Fibroblast of mammary gland (primary cell): ENCODE results near the gene LY9.

ENCODE experiments used
- DNase-seq: peaks from one replicate; pipeline ENCODE4 v3.0.0-alpha.2; 2010; ENCODE audit warnings: low read depth
- H3K4me3 ChIP-seq: 2 replicates; pipeline ENCODE4 v1.5.1; 2011; ENCODE audit warnings: low read depth, mild to moderate bottlenecking, low read length, moderate library complexity; ENCODE audit not compliant: control insufficient read depth
- TF ChIP-seq, protein P1 (sequence below): conservative IDR thresholded peaks from 2 replicates; pipeline ENCODE4 v1.5.1; 2011; ENCODE audit warnings: low read depth, low read length, inconsistent platforms; ENCODE audit not compliant: control insufficient read depth, insufficient read depth

Gene LY9

DNA sequence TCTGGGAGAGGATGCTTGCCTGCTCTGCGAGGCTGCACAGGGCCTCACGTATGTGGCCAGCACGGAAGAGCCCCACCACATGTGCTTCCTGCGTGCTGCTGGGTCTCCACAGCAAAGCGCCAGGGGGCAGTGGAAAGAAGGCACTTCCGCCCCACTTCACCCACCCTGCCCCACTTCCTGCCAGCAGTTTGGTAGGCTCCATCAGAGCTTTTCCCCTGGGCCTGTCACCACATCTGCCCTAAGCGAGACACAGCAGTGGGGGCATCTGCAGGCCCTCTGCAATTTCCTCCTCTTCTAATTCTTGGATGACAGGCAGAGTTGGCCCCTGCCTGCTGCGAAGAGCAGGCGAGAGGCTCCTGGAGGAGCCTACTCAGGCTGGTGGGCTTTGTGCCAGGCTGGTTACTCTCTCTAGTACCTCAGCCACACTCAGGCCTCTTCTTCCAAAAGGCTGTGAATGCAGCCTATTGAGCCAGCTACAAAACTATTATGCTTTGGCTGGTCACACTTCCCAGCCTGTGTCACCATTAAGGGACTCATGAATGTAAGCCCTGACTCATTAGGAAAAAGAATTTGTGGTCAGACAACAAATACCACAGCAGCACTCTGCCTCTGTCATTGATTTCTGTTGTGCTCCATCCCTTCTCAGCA is 41.7 kb downstream of the LY9 start:
- H3K4me3 ChIP-seq: no peak overlapping the region
- DNase-seq: no peak

DNA sequence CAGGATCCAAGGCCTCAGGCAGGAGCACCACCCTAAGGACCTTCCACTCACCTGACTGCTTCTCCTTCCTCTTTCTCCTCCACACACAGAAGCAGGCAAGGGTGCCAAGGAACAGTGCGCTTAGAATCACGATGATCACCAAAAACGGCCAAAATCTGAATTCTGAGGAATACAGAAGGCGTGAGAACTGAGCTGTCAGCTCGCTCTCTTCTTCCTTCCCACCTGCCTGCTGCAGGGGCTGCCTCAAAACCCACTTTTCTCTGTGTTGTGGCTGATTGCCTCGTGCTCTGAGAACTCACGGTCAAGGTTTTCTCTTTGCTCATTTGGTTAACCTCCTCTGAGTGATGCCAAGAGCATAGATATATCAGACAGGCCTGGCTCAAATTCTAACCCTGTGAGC is 42.9 kb downstream of the LY9 start:
- no peak for DNase-seq
- no peak overlapping the region for H3K4me3 ChIP-seq
- TF ChIP-seq, protein P1, sequence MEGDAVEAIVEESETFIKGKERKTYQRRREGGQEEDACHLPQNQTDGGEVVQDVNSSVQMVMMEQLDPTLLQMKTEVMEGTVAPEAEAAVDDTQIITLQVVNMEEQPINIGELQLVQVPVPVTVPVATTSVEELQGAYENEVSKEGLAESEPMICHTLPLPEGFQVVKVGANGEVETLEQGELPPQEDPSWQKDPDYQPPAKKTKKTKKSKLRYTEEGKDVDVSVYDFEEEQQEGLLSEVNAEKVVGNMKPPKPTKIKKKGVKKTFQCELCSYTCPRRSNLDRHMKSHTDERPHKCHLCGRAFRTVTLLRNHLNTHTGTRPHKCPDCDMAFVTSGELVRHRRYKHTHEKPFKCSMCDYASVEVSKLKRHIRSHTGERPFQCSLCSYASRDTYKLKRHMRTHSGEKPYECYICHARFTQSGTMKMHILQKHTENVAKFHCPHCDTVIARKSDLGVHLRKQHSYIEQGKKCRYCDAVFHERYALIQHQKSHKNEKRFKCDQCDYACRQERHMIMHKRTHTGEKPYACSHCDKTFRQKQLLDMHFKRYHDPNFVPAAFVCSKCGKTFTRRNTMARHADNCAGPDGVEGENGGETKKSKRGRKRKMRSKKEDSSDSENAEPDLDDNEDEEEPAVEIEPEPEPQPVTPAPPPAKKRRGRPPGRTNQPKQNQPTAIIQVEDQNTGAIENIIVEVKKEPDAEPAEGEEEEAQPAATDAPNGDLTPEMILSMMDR: no peak

More for the DNA sequence above, 41.7 kb downstream of the LY9 start:
- TF ChIP-seq, protein P1: no peak

DNA sequence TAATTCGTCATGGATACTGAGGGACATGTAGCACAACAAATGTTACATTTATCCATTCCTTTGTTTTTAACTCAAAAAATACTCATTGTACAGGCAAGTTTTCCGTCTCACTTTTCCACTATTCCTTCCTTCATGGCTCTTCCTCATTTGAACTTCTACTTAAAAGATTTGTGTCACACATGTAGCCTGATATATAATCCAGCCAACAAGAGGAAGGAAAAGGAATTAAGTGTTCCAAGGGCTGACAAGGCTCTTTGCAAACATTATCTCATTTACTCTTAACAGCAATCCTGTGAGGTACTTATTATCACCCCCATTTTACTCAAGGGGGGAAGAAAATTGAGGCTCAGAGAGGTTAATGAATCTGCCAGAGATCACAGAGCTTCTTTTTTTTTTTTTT is 43.8 kb downstream of the LY9 start:
- no peak overlapping the region for H3K4me3 ChIP-seq
- TF ChIP-seq, protein P1: no peak
- DNase-seq: no peak

DNA sequence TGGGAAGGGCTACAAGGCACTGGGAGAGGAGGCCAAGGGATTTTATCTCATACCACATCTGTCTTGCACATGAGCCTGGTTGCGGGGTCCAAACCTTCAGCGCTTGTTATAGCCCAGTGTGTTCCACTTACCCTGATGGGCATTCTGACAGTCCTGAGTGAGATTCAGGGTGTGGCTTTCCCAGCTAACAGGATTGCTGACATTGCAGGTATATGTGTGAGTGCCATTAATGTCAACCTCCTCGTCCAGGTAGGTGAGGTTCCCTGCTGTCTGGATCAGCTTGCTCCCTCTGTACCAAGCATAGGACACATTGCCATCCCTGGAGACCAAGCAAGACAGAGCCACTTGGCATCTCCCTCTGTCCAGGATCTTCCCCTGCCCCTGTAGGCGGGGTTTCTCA is 45.1 kb downstream of the LY9 start:
- H3K4me3 ChIP-seq: no peak overlapping the region
- TF ChIP-seq, protein P1: no peak
- no peak for DNase-seq

DNA sequence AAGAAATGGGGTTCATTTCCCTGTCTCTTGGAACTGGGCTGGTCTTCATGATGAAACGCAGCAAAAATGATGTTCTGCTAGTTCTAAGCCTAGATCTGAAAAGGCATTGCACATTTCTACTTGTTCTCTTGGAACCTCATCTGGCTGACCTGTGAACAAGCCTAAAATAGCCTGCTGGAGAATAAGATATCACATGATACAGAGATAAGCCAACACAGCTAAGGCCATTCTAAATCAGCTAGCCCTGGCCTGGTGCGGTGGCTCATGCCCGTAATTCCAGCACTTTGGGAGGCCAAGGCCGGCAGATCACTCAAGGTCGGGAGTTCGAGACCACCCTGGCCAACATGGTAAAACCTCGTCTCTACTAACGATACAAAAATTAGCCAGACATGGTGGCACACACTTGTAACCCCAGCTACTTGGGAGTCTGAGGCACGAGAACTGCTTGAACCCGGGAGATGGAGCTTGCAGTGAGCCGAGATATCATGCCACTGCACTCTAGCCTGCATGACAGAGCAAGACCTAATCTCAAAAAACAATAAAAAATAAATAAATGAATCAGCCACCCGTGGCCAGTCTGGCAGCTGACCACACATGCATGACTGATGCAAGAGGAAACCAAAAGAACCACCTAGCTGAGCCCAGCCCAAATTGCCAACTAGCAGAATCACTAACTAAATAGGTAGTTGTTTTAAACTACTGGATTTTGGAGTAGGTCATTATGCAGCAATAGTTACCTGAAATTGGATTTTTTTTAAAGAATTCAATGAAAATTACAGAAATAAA is 48.7 kb downstream of the LY9 start:
- no peak overlapping the region for H3K4me3 ChIP-seq
- no peak for DNase-seq
- TF ChIP-seq, protein P1: no peak

DNA sequence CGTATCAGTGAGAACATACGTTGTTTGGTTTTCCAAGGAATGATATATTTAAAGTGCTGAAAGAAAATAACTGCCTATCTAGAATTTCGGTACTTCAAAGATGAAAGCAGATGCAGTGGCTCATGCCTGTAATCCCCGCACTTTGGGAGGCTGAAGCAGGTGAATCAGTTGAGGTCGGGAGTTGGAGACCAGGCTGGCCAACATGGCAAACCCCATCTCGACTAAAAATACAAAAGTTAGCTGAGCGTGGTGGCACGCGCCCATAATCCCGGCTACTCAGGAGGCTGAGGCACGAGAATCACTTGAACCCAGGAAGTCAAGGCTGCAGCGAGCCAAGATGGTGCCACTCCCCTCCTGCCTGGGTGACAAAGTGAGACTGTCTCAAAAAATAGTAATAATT is 50.3 kb downstream of the LY9 start:
- no peak overlapping the region for H3K4me3 ChIP-seq
- TF ChIP-seq, protein P1: no peak
- DNase-seq: no peak
